BJ (cell line): ENCODE results near the gene TEAD2. TPM values are rescaled to one million over a fixed set of nuclear protein-coding genes. Genes with fewer than 3 reads are reported as not detected.

ENCODE experiments used
- CTCF ChIA-PET: fragments of 350-600 bp; formaldehyde crosslinking; extraction: SDS; loops from one replicate; lab custom pipeline; 2021; ENCODE audit warnings: antibody characterized with exemption, inconsistent platforms; lab: Yijun Ruan, JAX
- POLR2A ChIA-PET: fragments of 300-600 bp; sonication (Branson Sonifier 250); formaldehyde crosslinking; extraction: SDS; loops from one replicate; lab custom pipeline; 2021; ENCODE audit warnings: antibody characterized with exemption; lab: Charles Lee
- DNase-seq: peaks from one replicate; pipeline ENCODE4 v3.0.0-alpha.2; 2011; ENCODE audit warnings: low read depth
- H3K27me3 ChIP-seq: 2 replicates; pipeline ENCODE4 v1.6.0; 2011; ENCODE audit warnings: low read length; ENCODE audit not compliant: control insufficient read depth, insufficient read depth
- H3K36me3 ChIP-seq: 2 replicates; pipeline ENCODE4 v1.5.1; 2011; ENCODE audit warnings: low read length; ENCODE audit not compliant: control insufficient read depth, insufficient read depth
- H3K4me3 ChIP-seq: 2 replicates; pipeline ENCODE4 v1.5.1; 2011; ENCODE audit warnings: low read depth, mild to moderate bottlenecking, control low read depth, low read length
- polyA plus RNA-seq: library from polyadenylated mRNA; depleted of rRNA; stranded (reverse); fragments of >200 nt; gene quantifications from 2 replicates; pipeline ENCODE4 v1.2.3, GENCODE V29; 2011
- TF ChIP-seq, protein P1 (sequence below): IDR thresholded peaks from 2 replicates; pipeline ENCODE4 v1.5.1; 2011; ENCODE audit warnings: low read depth, mild to moderate bottlenecking, control low read depth, inconsistent platforms, low read length, moderate library complexity; ENCODE audit not compliant: insufficient read depth

The TEAD2 gene
- polyA plus RNA-seq, 1 experiment = 37.1 TPM

DNA sequence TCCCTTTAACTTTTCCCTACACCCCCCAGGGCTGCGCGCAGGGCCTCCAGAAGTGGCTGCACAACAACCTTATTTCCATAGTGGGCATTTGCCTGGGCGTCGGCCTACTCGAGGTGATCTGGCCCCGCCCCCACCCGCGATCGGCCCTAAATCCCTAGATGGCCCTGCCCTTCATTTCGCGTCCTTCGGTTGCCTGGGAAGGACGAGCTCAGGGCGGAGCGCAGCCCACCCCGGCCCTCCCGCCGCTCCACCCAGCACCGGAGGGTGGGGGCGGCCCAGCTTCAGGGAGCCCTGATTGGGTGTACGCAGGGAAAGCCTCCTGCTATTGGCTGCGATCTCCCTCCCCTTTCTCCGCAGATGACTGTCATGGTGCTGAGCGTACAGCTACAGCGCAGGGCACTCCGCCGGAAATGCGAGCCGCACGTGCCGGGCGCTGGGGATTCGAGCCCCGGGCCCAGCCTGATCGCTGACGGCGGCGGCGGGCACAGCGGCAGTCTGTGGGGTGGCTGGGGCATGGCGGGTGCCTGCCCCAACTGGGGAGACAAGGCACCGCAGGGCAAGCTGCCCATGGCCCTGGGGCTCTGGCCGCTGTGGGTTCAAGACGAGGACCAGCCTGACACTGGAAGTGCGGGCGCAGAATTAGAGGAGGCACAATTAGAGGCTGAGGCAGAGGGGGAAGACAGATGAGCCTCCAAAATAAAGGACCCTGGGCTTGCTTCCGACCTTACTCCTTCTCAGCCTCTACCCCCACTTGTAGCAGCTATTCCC, 22.7 kb downstream of the TEAD2 start:
- ChIA-PET POLR2A (interaction anchor here (0.6 kb wide), 1 partner anchor 254 kb away, joined by 4 read pairs; no protein-coding TSS in a partner anchor), CTCF (interaction anchor here (1.3 kb wide), 1 partner anchor 38 kb away, joined by 4 read pairs; no protein-coding TSS in a partner anchor)
- Histone ChIP-seq H3K36me3 (peaks cover 9% of the 10 kb centered on the region), H3K4me3 (peak overlapping the region; percentile 19), H3K27me3 (no peaks in the 10 kb centered on the region)
- DNase-seq = peak; percentile 35
- TF ChIP-seq, protein P1, sequence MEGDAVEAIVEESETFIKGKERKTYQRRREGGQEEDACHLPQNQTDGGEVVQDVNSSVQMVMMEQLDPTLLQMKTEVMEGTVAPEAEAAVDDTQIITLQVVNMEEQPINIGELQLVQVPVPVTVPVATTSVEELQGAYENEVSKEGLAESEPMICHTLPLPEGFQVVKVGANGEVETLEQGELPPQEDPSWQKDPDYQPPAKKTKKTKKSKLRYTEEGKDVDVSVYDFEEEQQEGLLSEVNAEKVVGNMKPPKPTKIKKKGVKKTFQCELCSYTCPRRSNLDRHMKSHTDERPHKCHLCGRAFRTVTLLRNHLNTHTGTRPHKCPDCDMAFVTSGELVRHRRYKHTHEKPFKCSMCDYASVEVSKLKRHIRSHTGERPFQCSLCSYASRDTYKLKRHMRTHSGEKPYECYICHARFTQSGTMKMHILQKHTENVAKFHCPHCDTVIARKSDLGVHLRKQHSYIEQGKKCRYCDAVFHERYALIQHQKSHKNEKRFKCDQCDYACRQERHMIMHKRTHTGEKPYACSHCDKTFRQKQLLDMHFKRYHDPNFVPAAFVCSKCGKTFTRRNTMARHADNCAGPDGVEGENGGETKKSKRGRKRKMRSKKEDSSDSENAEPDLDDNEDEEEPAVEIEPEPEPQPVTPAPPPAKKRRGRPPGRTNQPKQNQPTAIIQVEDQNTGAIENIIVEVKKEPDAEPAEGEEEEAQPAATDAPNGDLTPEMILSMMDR = no peak

DNA sequence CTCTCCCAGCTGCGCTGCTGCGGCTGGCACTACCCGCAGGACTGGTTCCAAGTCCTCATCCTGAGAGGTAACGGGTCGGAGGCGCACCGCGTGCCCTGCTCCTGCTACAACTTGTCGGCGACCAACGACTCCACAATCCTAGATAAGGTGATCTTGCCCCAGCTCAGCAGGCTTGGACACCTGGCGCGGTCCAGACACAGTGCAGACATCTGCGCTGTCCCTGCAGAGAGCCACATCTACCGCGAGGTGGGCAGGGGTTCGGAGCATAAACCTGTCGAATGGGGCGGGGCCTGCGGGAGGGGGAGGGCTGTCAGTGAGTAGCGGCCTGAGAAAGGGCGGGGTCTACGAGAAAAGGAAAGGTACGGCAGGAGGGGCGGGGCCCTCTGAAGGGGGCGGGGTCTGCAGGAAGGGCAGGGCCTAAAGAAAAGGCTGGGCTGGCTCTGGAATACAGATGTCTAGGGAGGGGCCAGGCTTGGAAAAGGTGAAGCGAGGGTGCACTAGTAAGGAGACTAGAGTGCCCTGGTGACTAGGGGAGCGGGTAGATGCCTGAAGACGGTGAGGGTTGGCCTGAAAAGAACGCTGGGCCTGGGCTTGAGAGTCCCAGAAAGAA, 23.4 kb downstream of the TEAD2 start:
- Histone ChIP-seq H3K27me3 (no peaks in the 10 kb centered on the region), H3K4me3 (peak overlapping the region; percentile 19), H3K36me3 (peaks cover 9% of the 10 kb centered on the region)
- TF ChIP-seq, protein P1 = no peak
- no peak for DNase-seq
- CTCF ChIA-PET = interaction anchor here (1.0 kb wide), 1 partner anchor 97 kb away, joined by 3 read pairs; no protein-coding TSS in a partner anchor
- POLR2A ChIA-PET = no interaction called here

DNA sequence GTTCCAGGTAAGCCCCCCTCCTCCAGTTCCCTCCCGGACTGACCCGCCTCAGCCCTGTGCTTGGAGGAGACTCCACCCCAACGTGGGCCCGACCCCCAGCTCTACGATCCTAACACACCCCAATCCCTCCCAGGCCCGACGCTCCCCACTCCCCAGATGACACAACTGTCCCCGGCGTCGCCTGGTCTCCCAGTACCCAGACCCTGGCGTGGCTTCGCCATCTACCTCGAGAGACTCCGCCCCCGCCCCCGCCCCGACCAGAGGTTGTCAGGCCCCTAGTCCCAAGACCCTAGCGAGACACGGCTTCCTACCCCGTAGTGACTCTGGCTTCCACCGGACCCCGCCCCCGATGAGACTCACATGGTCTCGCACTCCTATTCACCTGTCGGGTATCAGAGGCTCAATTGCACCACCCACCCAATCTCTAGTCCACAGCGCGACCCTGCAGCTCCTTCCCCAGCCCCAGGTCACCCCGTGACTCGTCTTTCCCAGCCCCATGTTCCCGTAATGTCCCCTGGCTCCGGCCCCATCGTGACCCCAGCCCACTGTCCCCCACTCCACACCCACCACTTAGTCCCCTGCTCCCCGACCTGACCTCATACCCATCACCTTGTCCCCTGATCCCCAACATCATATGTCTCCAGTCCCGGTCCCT, 24.1 kb downstream of the TEAD2 start:
- Histone ChIP-seq H3K27me3 (no peaks in the 10 kb centered on the region), H3K36me3 (peaks cover 9% of the 10 kb centered on the region), H3K4me3 (no peak overlapping the region)
- POLR2A ChIA-PET = no interaction called here
- TF ChIP-seq, protein P1 = no peak
- no peak for DNase-seq
- CTCF ChIA-PET = interaction anchor here (1.0 to 1.7 kb wide), 2 partner anchors 98 to 112 kb away, joined by 3 to 5 read pairs; no protein-coding TSS in a partner anchor

DNA sequence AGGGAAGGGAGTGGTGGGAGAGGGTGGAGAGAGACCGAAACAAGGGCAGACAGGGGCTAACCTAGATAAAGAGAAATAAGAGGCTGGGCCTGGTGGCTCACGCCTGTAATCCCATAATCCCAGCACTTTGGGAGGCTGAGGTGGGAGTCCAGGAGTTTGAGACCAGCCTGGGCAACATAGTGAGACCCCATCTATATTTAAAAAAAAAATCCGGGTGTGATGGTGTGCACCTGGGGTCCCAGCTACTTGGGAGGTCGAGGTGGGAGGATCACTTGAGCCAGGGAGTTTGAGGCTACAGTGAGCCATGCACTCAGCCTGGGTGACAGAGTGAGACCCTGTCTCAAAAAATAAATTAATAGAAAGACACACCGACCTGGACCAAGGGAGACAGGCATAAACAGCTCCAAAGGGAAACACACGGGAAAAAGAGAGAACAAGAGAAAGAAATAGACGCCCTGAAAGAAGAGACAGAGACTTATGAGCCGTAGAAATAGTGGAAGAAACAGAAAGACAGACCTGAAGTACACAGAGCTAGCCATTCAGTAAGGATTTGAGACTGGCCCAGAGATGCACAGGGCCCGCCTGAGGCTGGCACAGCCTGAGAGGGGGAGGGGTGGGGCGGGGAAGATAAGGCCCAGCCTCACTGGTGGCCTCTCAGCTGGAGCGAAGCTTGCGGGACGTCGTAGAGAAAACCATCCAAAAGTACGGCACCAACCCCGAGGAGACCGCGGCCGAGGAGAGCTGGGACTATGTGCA, 24.8 kb downstream of the TEAD2 start:
- CTCF ChIA-PET = interaction anchor here (1.0 to 1.7 kb wide), 3 partner anchors 36 to 112 kb away, joined by 3 to 10 read pairs (median 5); no protein-coding TSS in a partner anchor
- no peak for DNase-seq

More for the DNA sequence above, 24.8 kb downstream of the TEAD2 start:
- no peak overlapping the region for H3K4me3 ChIP-seq
- TF ChIP-seq, protein P1 = no peak
- H3K27me3 ChIP-seq = no peaks in the 10 kb centered on the region
- POLR2A ChIA-PET = no interaction called here
- peaks cover 4% of the 10 kb centered on the region; the same call in 1 of the 2 replicates for H3K36me3 ChIP-seq
